ENCODE measurements around the gene SOBP.

DNA sequence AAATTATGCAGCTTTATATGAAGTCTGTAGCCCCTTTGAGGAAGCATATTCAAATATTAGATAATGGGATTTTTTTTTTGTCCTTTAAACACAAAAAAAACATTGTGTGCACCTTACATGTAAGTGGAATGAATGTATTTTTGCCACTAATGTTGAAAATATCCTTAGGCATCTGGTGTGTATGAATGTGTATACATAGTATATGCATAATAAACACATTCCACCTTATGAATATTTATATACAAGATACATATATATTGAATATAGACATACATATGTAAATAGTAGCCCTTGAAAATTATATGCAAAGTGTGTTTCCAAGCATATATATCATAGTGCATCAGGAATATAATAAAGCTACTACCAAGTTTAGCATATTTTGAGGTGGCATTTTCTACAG lies 94.8 kb downstream of the SOBP start:
- TF ChIP-seq, protein P1, sequence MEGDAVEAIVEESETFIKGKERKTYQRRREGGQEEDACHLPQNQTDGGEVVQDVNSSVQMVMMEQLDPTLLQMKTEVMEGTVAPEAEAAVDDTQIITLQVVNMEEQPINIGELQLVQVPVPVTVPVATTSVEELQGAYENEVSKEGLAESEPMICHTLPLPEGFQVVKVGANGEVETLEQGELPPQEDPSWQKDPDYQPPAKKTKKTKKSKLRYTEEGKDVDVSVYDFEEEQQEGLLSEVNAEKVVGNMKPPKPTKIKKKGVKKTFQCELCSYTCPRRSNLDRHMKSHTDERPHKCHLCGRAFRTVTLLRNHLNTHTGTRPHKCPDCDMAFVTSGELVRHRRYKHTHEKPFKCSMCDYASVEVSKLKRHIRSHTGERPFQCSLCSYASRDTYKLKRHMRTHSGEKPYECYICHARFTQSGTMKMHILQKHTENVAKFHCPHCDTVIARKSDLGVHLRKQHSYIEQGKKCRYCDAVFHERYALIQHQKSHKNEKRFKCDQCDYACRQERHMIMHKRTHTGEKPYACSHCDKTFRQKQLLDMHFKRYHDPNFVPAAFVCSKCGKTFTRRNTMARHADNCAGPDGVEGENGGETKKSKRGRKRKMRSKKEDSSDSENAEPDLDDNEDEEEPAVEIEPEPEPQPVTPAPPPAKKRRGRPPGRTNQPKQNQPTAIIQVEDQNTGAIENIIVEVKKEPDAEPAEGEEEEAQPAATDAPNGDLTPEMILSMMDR (IDR thresholded peaks at IDR 0.05; ENCODE audit: low read depth, low read length): no peak
- no peak for TF ChIP-seq EZH2phosphoT487 (IDR thresholded peaks at IDR 0.05; ENCODE audit: low read depth)
